ENCODE results near the gene S100B.

The S100B gene

GRCh38 chr21:46604975-46605766 lies at the start of gene S100B:
Gene S100B (minus strand): TSS chr21:46605082. CDS start chr21:46602415, 2,667 bp downstream.
- FAIRE-seq, result no peak
- TF ChIP-seq CTCF (IDR thresholded peaks at IDR 0.05; ENCODE audit: insufficient read depth, missing control alignments), result no peak
- no peak for DNase-seq (ENCODE audit: insufficient read length, low spot score)

- FAIRE-seq (no peak), DNase-seq (ENCODE audit: insufficient read length, low spot score) (no peak)
- TF ChIP-seq CTCF (IDR thresholded peaks at IDR 0.05; ENCODE audit: insufficient read depth, missing control alignments), result no peak
Observed at GRCh38 chr21:46651121-46651520, 46.2 kb upstream of the S100B start.

DNA sequence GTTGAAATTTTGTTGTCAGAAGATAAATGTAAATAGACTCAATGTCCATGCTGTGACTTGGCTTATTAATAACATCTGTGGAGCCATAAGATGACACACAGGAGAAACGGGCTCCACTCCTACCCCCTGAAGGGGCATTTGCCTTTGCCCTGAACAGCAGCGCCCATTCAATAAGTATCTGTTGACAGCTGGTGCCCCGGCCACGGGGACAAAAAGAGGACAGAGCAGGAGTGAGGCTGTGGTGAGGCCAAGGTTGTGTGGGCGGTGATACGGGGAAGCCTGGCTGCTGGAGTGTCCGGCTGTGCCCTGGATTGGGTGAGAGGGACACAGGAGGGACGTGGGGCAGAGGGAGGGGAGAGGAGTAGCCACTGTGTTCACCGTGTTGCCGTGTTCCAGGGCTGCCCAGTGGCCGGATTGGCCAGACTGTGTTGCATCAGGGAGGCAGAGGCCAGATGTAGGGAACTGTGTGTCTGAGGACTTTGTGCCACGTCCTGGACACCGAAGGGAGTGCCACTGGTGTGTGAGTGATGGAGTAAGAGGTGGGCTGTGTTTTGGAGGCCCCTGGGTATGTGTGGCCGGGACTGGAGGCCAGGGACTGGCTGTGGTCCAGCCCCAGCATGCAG lies 45.7 kb upstream of the S100B start:
- FAIRE-seq, result no peak
- no peak for TF ChIP-seq CTCF (IDR thresholded peaks at IDR 0.05; ENCODE audit: insufficient read depth, missing control alignments)
- no peak for DNase-seq (ENCODE audit: insufficient read length, low spot score)

DNA sequence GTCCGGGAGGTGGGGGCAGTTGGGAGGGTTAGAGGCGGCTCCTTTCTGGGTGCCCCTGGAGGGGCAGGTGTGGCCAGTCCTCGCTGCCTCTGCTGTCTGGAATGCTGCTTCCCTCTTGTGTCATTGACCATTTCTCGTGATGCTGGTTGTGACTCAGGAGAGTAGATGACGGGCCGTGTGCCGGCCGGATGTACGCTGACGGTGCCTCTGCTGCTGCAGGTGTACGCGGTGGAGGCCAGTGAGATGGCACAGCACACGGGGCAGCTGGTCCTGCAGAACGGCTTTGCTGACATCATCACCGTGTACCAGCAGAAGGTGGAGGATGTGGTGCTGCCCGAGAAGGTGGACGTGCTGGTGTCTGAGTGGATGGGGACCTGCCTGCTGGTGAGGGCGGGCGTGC lies 44.5 kb upstream of the S100B start:
- FAIRE-seq (no peak), DNase-seq (ENCODE audit: insufficient read length, low spot score) (no peak)
- TF ChIP-seq CTCF (IDR thresholded peaks at IDR 0.05; ENCODE audit: insufficient read depth, missing control alignments), result no peak

DNA sequence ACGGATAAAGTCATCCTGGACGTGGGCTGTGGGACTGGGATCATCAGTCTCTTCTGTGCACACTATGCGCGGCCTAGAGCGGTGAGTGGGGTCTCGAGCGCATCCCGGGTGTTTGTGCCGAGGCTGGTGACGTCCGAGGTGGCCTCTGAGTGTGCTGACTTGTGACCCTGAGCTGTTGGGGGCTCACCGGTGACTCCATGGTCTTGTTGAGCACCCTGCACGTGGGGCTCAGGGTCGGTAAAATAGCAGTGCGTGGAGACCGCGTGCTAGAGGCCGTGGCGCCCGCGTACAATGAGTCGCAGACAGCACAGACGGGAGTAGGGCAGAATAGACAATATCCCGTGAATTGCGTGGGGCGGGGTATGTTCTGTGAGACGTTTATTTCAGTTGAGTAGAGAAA lies 43.7 kb upstream of the S100B start:
- no peak for TF ChIP-seq CTCF (IDR thresholded peaks at IDR 0.05; ENCODE audit: insufficient read depth, missing control alignments)
- DNase-seq (ENCODE audit: insufficient read length, low spot score), result no peak
- FAIRE-seq, result no peak

DNA sequence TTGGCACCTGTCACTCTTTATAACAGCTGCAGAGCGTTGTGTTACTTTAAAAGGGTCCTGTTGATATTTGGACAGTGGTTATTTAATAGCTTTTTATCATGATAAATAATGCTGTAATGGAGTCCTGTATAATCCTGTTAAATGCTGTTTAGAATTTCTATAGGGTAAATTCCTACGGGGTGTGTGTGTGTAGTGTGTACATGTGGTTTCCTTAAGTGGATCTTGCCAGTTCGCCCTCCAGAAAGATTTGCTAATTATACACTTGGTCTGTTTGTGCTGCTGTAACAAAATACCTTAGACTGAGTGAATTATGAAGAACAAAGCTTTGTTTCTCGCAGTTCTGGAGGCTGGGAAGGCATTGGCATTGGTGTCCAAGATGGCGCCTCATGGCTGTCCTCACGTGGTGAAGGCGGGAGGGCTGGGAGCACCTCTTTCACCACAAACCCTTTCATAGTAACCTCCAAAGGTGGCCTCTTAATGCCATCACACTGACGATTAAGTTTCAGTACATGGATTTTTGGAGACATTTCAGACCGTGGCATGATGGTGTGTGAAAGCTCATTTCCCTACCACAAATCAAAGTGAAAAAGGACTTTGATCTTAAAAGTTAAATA lies 41.8 kb upstream of the S100B start:
- DNase-seq (ENCODE audit: insufficient read length, low spot score) (no peak), FAIRE-seq (no peak)
- TF ChIP-seq CTCF (IDR thresholded peaks at IDR 0.05; ENCODE audit: insufficient read depth, missing control alignments), result no peak

DNA sequence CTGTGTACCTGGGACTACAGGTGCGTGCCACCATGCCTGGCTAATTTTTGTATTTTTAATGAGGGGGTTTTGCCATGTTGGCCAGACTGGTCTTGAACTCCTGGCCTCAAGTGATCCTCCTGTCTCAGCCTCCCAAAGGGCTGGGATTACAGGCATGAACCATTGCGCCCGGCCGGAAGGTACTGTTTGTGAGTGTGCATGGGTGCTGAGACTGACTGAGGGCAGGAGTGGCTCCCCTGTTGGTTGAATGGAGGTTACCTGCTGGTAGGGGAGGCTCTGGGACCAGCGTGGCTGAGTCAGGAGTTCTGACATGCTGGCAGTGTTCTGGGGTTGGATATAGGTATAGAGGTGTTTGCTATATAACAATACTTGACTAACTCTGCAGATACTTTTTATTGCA lies 41.0 kb upstream of the S100B start:
- no peak for TF ChIP-seq CTCF (IDR thresholded peaks at IDR 0.05; ENCODE audit: insufficient read depth, missing control alignments)
- no peak for DNase-seq (ENCODE audit: insufficient read length, low spot score)
- FAIRE-seq, result no peak
